ENCODE data around the gene PLAGL1.
"Not testable (repeated sequence)": the region's sequence is repeated elsewhere in the genome, so short reads cannot be mapped to it uniquely, and the experiment has no call there.

The PLAGL1 gene

GRCh38 chr6:143936347-143936746, 71.7 kb downstream of the PLAGL1 start:
- DNase-seq, result no peak

GRCh38 chr6:143934867-143935266, 73.2 kb downstream of the PLAGL1 start:
- no peak for DNase-seq

- no peak for DNase-seq
These were observed 73.7 kb downstream of the PLAGL1 start for GRCh38 chr6:143934331-143934730.

- DNase-seq, result no peak
These were observed 78.1 kb downstream of the PLAGL1 start for GRCh38 chr6:143929975-143930374.

GRCh38 chr6:143928853-143929252, 79.2 kb downstream of the PLAGL1 start:
- no peak for DNase-seq

- DNase-seq, result not testable (repeated sequence)
These were observed 91.0 kb downstream of the PLAGL1 start for GRCh38 chr6:143917026-143917425.

- no peak for DNase-seq
These were observed 95.4 kb downstream of the PLAGL1 start for GRCh38 chr6:143912671-143913070.

GRCh38 chr6:143911028-143911427, 97.0 kb downstream of the PLAGL1 start:
- no peak for DNase-seq

- no peak for DNase-seq
These were observed 105.2 kb downstream of the PLAGL1 start for GRCh38 chr6:143902827-143903226.

GRCh38 chr6:143901885-143902750, 105.9 kb downstream of the PLAGL1 start:
- no peak for DNase-seq

- no peak for DNase-seq
These were observed 107.7 kb downstream of the PLAGL1 start for GRCh38 chr6:143900358-143900757.

GRCh38 chr6:143896126-143896860, 111.8 kb downstream of the PLAGL1 start:
- DNase-seq, result no peak

GRCh38 chr6:143894655-143895054, 113.4 kb downstream of the PLAGL1 start:
- DNase-seq, result no peak

Measured in NCI-H69 (cell line).